Right ventricle myocardium superior (tissue), 1 donor: ENCODE measurements around the gene PCGF3. TPM values are rescaled to one million over a fixed set of nuclear protein-coding genes. Genes with fewer than 3 reads are reported as not detected.

Source experiments
- ATAC-seq: fragments of 200-7000 bp; cut with Tn5 transposase; one replicate; pipeline ENCODE4 v1.9.1; 2020; ENCODE audit warnings: mild to moderate bottlenecking; ENCODE audit not compliant: poor library complexity
- DNase-seq: peaks from one replicate; pipeline ENCODE4 v3.0.0-alpha.2; 2020
- intact Hi-C: fragments of 100-400 bp; cut with DNase I; formaldehyde crosslinking; loops from one replicate; pipeline ENCODE4 v1.11.2; 2022
- total RNA-seq: library from RNA; stranded (reverse); fragmentation: NEBNext Ultra II Directional; extraction: Animal tissue kit (Norgen Biotek cat#: 25700); gene quantifications from one replicate; pipeline ENCODE4 v1.2.1, GENCODE V29; 2021
- donor health status: DM: no; HTN: yes; CAD: no; lungs with severe emphysema.

Gene PCGF3
- total RNA-seq, 1 donor from 2014 or later = 20.8 TPM

DNA sequence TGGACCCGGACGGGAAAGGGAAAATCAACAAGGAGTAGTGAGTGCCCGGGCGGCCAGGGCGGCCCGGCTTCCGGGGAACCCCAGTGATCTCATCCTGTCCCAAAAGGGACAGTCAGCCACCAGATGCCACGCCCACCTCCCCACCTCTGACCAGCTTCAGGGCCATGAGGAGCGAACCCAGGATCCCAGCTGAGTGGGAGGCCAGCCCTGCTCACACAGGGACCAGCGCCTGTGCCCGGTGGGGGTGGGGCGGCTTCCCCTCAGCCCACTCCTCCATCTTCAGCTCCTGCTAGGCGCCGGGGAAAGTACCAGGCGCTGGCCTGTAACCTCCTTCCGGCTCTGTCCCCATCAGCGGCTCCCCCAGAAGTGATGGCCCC is 25.1 kb upstream of the PCGF3 start:
- DNase-seq = peak; percentile 63
- ATAC-seq = no peak
- intact Hi-C loops = no loop called here

DNA sequence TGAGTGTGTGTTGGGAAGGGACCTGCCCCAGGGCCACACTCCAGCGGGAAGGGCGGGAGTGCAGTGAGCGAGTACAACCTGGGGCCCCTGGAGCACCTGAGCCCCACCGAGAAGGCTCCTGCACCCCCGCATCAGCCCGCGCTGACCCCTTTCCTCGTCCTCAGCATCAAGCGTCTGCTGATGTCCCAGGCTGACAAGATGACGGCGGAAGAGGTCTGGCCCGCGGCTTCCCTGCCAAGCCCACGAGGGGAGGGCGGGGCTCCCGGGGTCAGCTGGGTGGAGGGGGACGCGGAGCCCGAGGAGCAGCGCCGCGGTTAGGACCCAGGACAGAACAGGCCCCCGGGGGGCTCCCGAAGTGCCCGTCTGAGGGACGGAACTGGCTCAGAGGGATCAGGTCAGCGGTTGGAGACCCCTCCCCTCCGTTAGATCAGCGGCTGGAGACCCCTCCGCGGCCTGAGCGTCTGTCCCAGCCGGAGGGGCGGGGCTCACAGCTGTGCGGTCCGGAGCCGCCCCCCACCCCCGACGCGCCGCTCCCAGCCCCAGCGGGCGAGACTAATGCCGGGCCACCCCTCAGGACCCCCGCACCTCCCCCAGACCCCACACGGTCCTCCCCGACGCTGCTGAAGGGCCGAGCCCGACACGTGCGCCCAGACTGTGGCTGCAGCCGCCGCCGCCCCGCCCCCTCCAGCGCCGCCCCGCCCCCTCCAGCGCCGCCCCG is 24.5 kb upstream of the PCGF3 start:
- DNase-seq (peak; percentile 84), ATAC-seq (peak; percentile 58)
- intact Hi-C loops = no loop called here

DNA sequence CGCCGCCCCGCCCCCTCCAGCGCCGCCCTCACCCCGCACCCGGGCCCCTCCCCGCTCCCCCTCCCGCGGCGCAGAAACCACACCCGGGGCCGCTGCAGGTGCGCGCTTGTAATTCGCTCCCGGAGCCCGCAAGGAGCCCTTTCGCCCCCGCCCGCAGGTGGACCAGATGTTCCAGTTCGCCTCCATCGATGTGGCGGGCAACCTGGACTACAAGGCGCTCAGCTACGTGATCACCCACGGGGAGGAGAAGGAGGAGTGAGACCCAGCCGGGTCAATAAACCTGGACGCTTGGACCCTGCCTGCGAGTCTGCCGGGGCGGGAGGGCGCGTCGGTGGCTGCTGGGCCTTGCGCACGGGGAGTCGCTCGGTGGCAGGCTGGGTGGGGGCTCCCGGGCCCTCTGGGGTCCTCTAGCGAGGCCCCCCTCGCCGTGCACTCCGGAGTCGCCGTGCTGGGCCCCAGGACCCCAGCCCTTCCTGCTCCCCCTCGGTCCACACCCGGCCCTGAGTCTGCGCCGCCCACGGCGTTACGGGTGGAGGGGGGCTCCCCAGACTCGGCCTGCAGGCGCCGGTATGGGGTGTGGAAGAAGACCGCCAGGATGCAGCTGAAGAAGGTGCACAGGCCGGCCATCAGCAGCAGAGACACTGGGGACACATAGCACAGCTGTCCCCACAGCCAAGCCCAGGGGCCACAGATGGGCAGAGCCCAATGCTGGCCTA is 23.7 kb upstream of the PCGF3 start:
- ATAC-seq (no peak), DNase-seq (peak; percentile 67)
- intact Hi-C loops = no loop called here

DNA sequence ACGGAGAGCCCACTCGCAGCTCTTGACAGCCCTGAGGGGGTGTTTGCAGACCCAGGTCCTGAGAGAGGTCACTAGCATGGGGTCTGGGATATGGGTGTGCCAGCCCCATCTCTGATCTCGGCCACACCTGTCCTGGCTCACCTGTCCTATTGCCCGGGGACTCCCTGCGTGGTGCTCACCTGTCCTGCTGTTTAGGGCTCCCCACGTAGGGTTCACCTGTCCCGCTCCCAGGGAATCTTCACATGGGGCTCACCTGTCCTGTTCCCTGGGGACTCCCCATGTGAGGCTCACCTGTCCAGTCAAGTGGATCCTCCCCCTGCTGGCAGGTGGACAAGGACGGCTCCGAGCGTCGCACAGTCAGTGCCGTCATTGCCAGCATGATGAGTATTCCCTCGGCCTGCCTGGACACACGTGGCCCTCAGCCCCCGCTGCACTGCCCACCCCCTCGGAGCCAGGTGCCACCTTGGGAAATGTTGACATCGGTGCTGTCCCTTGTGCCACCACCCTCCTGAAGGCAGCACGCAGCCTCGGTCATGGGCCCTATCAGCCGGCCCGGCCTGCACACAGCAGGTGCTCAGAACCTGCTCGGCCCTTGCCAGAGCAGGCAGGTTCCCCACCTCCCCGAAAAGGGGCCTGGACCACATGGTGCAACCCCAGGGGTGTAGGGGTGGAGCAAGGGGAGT is 23.0 kb upstream of the PCGF3 start:
- intact Hi-C loops = no loop called here
- DNase-seq (peak; percentile 40), ATAC-seq (no peak)

DNA sequence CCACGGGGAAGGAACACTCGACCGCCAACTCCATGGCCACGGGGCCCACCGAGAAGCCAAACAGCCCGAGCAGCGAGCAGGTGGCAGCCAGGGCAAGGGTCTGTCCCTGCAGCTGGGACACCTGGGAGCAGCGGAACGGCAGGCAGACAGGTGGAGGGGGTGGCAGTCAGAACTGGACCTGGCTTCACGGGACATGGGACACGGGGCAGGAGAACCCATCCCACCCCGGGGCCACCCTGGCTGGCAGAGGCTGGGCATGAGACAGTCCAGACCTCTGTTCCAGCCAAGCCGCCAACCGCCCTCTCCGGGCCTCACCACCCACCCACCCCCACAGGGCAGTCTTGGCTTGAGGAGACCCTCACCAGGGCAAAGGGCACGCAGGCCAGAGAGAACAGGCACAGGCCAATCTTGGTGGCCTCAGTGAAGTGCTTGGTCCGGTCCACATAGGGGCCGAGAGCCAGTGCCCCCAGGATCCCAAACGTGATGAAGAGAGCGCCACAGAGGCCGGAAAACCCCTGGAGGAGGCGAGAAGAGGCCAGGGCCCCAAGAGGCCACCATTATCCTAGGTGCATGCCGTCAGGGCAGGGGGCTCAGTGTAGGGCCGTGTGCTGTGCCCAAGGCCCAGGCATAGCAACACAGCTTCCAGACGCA is 22.3 kb upstream of the PCGF3 start:
- intact Hi-C loops = no loop called here
- ATAC-seq = no peak

DNA sequence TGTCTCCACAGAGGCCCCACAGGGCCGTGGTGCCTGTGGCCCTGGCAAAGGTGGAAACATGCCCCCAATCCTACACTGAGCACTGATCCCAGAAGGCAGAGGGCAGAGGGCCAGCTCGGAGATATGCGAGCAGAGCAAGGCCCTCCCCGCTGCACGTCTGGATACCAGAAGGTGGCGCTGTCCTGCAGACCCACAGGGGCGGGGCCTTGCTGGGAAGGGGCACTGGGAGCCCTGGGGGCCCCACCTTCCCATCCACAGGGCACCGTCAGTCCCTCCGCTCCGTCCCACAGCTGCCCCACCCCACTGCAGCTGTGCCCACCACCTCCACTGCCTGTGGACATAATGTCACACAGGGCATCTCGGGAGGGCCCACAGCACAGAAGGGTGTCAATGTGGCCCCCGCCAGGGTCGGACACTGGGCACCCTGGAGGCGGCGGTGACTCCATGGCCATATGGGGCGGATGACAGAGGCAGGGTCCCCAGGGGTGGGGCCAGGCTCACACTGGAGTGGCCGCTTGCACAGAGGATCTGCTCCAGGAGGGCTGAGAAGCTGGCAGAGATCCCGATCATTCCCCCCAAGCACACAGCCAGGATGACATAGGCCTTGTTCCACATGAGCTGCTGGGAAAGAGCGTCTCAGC is 21.5 kb upstream of the PCGF3 start:
- ATAC-seq = peak; percentile 27
- intact Hi-C loops = no loop called here
- DNase-seq = peak; percentile 88

More for the DNA sequence above, 22.3 kb upstream of the PCGF3 start:
- DNase-seq = peak; percentile 42

DNA sequence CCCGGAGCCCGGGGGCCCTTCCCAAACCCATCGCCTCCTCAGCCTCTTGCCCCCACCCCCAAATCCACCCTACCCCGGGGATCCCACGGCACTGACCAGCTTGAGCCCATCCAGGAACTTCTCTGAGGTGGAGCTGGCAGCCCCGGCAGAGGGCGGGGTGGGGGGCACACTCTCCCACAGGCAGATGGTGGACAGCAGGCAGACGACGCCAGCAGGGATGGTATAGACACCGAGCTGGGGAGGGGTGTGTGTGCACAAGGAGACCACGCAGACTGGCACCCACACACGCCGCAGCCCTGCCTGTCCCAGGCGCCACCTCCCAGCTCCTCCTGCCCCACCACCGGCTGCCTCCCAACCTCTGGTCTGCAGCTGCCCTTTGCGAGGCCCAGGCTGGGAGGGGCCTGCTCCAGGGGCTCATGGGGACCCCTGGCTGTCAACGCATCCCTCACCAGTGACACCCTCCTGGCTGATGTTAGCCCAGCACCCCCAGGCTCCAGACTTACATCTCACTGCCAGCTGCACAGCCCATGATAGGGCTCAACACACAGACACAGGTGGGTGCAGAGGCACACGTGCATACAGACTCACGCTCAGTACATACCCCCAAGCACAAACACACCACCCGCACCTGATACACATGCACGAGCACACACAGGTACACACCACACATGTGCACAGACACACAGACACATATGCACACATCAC is 20.9 kb upstream of the PCGF3 start:
- intact Hi-C loops = no loop called here

DNA sequence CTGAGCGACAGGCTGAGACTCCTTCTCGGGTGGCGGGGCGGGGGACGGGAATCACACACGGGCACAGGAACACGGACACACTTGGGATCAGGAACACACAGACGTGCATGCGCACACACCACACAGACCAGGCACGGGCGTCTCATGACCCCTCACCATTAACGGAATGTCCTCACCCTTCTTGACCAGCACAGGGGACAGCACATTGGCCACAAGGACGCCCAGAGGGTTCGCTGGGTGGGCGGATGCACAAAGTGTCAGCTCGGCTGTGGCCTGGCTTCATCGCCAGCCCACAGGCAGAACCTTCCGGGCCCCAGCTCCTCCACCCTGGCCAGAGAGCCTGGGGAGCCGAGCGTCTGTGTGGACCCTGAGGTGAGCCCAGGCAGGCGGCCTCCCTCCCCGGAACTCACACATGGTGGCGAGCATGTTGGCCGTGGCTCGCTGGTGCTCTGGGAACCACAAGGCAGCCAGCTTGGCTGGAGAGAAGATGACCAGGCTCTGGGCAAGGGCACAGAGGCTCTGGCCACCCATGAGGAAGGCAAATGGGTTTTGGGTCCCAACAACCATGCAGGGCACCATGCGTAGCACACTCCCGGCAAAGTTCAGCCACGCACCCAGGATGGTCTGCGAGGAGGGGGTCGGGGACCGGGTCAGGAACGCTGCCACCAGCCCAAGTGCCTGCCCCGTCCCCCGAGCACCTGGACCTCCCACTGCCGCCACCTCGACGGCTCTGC is 19.8 kb upstream of the PCGF3 start:
- peak; percentile 44 for DNase-seq
- intact Hi-C loops = no loop called here
- no peak for ATAC-seq

More for the DNA sequence above, 20.9 kb upstream of the PCGF3 start:
- DNase-seq (peak; percentile 38), ATAC-seq (no peak)

DNA sequence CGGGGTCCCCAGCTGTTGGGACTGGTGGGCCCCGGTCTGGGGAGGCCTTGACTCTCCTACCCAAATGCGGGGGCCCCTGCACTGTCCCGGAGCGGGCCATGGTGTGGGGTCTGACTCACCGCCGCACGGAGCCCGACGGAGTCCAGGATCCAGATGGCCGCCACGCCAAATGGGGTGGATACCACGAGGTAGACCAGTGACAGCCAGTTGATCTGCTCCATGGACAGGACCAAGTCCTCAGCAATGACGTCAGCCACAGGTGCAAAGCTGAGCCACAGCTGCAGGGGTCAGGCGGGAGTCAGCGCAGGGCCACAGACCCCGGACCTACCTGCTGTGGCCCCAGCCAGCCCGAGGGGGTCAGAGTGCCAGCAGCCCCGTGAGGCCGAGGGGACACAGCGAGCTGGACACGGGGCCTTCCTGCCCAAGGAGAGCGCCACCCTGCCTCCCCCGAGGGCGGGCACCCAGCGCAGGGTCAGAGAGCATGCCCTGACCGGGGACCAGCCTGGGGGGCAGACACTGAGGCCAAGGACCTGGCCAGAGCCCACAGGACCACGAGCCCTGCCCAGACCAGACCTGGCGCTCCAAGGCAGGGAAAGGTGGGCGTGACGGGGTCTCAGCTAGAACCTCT is 19.1 kb upstream of the PCGF3 start:
- ATAC-seq = no peak
- intact Hi-C loops = no loop called here
- DNase-seq = no peak

DNA sequence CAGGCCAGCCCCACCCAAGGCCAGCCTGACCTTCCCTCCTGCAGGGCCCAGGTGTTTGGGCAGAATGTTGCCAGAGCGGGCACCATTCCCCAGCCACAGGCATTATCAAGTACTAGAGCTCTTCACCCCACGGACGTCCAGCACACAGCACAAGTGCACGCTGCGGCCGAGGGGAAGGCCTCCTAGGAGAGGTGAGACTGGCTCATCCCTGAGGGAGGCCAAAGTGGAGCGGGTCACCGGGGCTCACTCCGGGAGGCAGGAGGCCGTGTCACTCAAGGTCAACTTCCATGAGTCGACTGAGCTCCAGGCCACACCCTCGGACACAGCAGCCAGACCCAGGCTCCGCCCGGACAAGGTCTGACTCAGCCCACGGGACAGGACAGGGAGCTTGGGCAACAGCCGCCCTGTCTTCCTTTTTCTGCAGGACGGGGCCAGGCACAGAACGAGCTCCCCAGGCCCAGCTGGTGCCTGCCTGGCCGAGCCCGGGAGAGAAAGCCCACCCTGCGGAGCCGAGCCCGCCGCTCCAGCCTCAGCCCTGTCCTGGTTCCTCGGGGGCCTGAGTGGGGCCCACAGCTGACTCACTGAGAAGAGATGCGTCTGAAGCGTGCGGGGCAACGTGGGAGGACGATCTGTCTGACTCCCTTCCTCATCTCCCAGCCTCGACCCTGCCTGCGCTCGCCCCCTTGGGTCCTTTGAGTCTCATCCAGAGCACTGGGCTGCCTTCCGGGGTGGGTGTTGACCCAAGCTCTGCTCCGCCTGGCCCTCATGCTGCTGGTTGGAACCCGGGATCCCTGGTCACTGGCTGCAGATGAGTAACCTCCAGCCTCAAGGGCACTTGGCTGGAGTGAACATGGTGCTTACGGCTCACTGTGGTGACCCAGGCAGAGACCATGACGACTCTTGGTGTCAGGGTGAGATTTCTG is 18.3 kb upstream of the PCGF3 start:
- ATAC-seq (peak; percentile 85), DNase-seq (peak; percentile 96)
- intact Hi-C loops = no loop called here

DNA sequence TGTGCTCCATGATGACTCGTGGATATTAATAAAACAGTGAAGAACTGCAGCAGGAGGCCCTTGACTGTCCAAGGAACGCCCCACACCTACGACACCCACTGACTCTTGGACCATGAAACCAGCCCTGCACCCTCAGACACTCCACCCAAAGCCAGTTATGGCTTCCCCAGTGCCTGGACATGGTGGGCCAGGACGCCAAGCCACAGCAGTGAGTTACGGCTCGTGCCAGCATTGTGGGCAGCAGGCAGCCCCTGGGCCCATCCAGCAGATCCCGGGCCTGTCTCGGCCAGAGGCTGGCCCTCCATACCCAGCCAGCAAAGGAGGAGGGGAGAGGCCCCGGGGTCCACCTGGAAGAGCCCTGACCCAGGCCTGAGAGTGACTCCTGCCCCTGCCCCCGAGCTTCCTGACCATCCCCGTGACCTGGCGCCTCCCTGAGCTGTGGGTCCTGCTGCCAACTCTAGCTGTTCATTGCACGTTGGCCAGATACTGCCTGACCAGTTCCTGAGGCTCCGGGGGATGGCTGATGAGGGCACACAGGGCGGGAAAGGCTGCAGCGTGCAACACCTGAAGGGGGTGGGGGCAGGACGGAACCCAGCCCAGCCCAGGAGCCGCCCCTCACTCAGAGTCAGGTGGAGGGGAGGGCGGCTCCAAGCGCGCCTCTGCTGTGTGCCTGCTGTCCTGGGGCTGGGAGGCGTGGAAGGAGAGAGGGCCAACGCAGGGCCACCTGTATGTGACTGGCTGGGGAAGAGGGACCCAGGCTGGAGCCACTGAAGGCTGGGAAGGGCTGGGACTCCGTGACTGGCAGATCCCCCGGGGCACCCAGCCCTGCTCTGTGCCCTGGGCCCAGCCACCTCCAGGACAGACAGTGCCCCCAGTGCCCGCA is 17.4 kb upstream of the PCGF3 start:
- peak; percentile 40 for DNase-seq

DNA sequence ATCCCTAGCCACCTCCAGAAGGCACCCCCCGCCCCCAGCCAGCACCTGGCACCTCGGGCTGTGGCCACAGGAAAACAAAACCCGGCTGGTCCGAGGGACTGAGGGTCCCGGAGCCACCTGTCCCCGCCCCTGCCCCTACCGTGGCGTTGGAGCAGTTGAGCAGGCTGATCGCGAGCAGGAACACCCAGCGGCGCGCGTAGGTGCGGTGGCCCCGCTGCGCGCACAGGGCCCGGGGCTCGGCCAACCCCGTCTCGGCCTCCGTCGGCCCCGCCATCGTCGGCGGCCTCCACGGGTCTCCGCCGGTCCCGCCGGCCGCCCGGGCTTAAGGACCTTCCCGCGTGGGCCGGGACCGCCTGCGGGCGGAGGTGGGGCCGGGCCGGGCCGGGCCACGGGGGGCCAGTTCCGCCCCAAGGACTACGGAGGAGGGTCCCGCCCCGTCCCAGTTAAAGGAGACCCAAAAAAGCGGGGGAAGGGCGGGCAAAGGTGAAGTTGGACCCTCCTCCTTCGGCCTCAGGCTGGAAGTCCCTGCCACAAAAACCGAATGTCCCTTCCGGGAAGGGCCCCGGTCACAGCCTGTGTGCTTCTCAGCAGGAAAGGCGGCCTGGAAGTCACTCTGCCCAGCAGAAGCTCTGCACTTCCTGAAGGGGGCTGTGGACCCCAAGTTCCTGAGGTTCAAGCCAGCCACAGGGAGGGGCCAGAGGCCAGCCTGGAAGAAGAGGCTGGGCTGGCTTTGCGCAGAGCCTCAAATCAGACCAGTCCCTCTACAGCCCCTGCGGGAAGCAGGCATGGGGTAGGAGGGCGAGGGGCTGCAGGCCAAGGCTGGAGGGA is 16.6 kb upstream of the PCGF3 start, which contains the start of gene SLC49A3:
Gene SLC49A3 (minus strand): TSS at position 298 of the 828 bp plus-strand sequence. CDS start 24 bp downstream, at position 274.
- ATAC-seq = peak; percentile 42
- DNase-seq = peak; percentile 62
- intact Hi-C loops = no loop called here

More for the DNA sequence above, 17.4 kb upstream of the PCGF3 start:
- intact Hi-C loops = no loop called here
- peak; percentile 16 for ATAC-seq

DNA sequence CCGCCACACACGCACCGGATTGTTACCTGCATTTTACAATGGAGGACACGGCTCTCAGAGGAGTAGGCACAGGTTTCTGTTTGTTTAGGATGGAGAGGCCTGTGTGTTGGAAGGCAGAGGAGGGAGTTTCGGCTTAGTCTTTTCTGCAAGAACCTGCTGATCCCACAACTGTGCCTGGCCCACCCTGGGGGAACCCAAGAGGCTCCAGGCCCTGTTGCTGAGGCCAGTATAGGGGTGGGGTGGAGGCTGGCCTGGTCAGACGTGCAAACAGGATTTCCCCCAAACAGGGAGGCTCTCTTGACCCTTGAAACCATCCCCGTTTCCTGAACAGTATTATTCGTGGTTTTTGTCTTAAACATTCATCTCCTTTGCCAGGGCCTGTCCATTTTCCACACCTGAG is 15.9 kb upstream of the PCGF3 start:
- ATAC-seq (no peak), DNase-seq (no peak)
- intact Hi-C loops = no loop called here
